PC-3 (cell line): ENCODE data around the gene GALNT18. TPM values are rescaled to one million over a fixed set of nuclear protein-coding genes. Genes with fewer than 3 reads are reported as not detected.
A peak's percentile ranks its signal among the peaks of the same experiment; 100 is the strongest.

Source experiments
- ATAC-seq: fragments of 200-7000 bp; cut with Tn5 transposase; 2 replicates; pipeline ENCODE4 v1.9.1; 2020; ENCODE audit warnings: mild to moderate bottlenecking, moderate library complexity
- BruUV-seq: library from RNA; stranded (reverse); fragments of 400-500 nt; replicated peaks from 2 replicates; lab custom pipeline; 2021; lab: Mats Ljungman, UMichigan
- CTCF ChIA-PET: fragments of 300-600 bp; sonication (Branson Sonifier 250); formaldehyde crosslinking; loops from one replicate; lab custom pipeline; 2022; ENCODE audit warnings: antibody characterized with exemption; lab: Charles Lee
- POLR2A ChIA-PET: fragments of 300-600 bp; sonication (Branson Sonifier 250); formaldehyde crosslinking; loops from one replicate; lab custom pipeline; 2022; ENCODE audit warnings: antibody characterized with exemption; ENCODE audit not compliant: unreplicated experiment; lab: Charles Lee
- DNase-seq: peaks from one replicate; pipeline ENCODE4 v3.0.0-alpha.2; 2015
- H2AFZ ChIP-seq: fragments of 300-600 bp; sonication (generic); 2 replicates; pipeline ENCODE4 v1.6.0; 2016; ENCODE audit warnings: antibody characterized with exemption, low read length
- H3F3A ChIP-seq: fragments of 300-600 bp; sonication (generic); one replicate; pipeline ENCODE4 v1.6.0; 2017; ENCODE audit warnings: antibody characterized with exemption, low read length, control low read depth, mild to moderate bottlenecking; ENCODE audit not compliant: unreplicated experiment
- H3K27ac ChIP-seq: fragments of 300-600 bp; sonication (generic); 2 replicates; pipeline ENCODE4 v1.5.1; 2016; ENCODE audit warnings: mild to moderate bottlenecking, low read length
- H3K27me3 ChIP-seq: fragments of 300-600 bp; sonication (generic); 2 replicates; pipeline ENCODE4 v1.6.1; 2016; ENCODE audit warnings: low read length, mixed read lengths
- H3K36me3 ChIP-seq: fragments of 300-600 bp; sonication (generic); 2 replicates; pipeline ENCODE4 v1.6.1; 2016; ENCODE audit warnings: low read depth, mixed run types, low read length, mixed read lengths
- H3K4me1 ChIP-seq: fragments of 300-600 bp; sonication (generic); 2 replicates; pipeline ENCODE4 v1.5.1; 2016; ENCODE audit warnings: low read length; ENCODE audit not compliant: insufficient read depth
- H3K4me2 ChIP-seq: fragments of 300-600 bp; sonication (generic); 2 replicates; pipeline ENCODE4 v1.6.0; 2016; ENCODE audit warnings: low read length
- H3K4me3 ChIP-seq: fragments of 300-600 bp; sonication (generic); 2 replicates; pipeline ENCODE4 v1.5.1; 2016; ENCODE audit warnings: mild to moderate bottlenecking, low read length, mixed read lengths
- H3K79me2 ChIP-seq: fragments of 300-600 bp; sonication (generic); 2 replicates; pipeline ENCODE4 v1.6.1; 2017; ENCODE audit warnings: low read length, mixed read lengths
- H3K9ac ChIP-seq: fragments of 300-600 bp; sonication (generic); 2 replicates; pipeline ENCODE4 v1.6.0; 2016; ENCODE audit warnings: mild to moderate bottlenecking, low read length
- H3K9me2 ChIP-seq: fragments of 300-600 bp; sonication (generic); replicated peaks from 2 replicates; pipeline ENCODE4 v1.6.1; 2016; ENCODE audit warnings: mixed run types, low read length, mixed read lengths
- H3K9me3 ChIP-seq: fragments of 300-600 bp; sonication (generic); 2 replicates; pipeline ENCODE4 v1.6.1; 2016; ENCODE audit warnings: low read length, mixed read lengths
- H4K20me1 ChIP-seq: fragments of 300-600 bp; sonication (generic); 2 replicates; pipeline ENCODE4 v1.6.1; 2016; ENCODE audit warnings: low read length, mixed read lengths
- CTCF ChIP-seq: fragments of 300-600 bp; sonication (generic); conservative IDR thresholded peaks from 2 replicates; pipeline ENCODE4 v1.5.1; 2017; ENCODE audit warnings: antibody characterized with exemption, low read depth, mild to moderate bottlenecking, low read length
- EZH2 ChIP-seq: fragments of 300-600 bp; sonication (generic); IDR thresholded peaks from one replicate; pipeline ENCODE4 v1.6.1; 2017; ENCODE audit warnings: antibody characterized with exemption, mild to moderate bottlenecking, low read length; ENCODE audit not compliant: unreplicated experiment
- EZH2phosphoT487 ChIP-seq: fragments of 300-600 bp; sonication (generic); IDR thresholded peaks from 2 replicates; pipeline ENCODE4 v1.6.1; 2018; ENCODE audit warnings: mild to moderate bottlenecking, antibody characterized with exemption, low read length, borderline replicate concordance
- intact Hi-C: fragments of 100-400 bp; cut with micrococcal nuclease; formaldehyde crosslinking; loops from 2 replicates; pipeline ENCODE4 v1.9.0; 2023
- total RNA-seq: library from RNA; depleted of rRNA; stranded (reverse); fragments of >200 nt; gene quantifications from 2 replicates; pipeline ENCODE4 v1.2.3, GENCODE V29; 2014

GALNT18 gene
- total RNA-seq, 1 experiment from 2014 or later: 34.5 TPM

- BruUV-seq: no TSS peak
Observed at GRCh38 chr11:11635443-11635842, 13.6 kb upstream of the GALNT18 start.

GRCh38 chr11:11629368-11629767, 7.6 kb upstream of the GALNT18 start:
- DNase-seq (no peak), ATAC-seq (no peak)
- Histone ChIP-seq H3K9me2 (no peaks in the 10 kb centered on the region), H3K4me1 (no peaks in the 10 kb centered on the region), H3K9ac (no peak overlapping the region), H4K20me1 (no peaks in the 10 kb centered on the region), H3K79me2 (no peaks in the 10 kb centered on the region), H3K27me3 (no peaks in the 10 kb centered on the region), H3K27ac (no peak overlapping the region), H3K4me3 (no peak overlapping the region), H3K36me3 (no peaks in the 10 kb centered on the region), H3K9me3 (no peaks in the 10 kb centered on the region), H3K4me2 (no peak overlapping the region), H3F3A (no peaks in the 10 kb centered on the region), H2AFZ (no peak overlapping the region)
- ChIA-PET CTCF (no interaction called here), POLR2A (interaction anchor here (0.6 kb wide), 1 partner anchor 19 kb away, joined by 3 read pairs; no protein-coding TSS in a partner anchor)
- intact Hi-C loops: loop anchor here (10.0 kb wide), 1 partner anchor 595 kb away; no protein-coding TSS in a partner anchor
- TF ChIP-seq EZH2phosphoT487: no peak
- no peak for TF ChIP-seq CTCF
- no peak for TF ChIP-seq EZH2
- BruUV-seq: no TSS peak

More at GRCh38 chr11:11635443-11635842, 13.6 kb upstream of the GALNT18 start:
- intact Hi-C loops: loop anchor here (1.0 kb wide), 1 partner anchor 152 kb away; no protein-coding TSS in a partner anchor
- H3F3A ChIP-seq: no peaks in the 10 kb centered on the region
- ChIA-PET POLR2A (no interaction called here), CTCF (interaction anchor here (1.8 kb wide), 1 partner anchor 152 kb away, joined by 4 read pairs; no protein-coding TSS in a partner anchor)
- TF ChIP-seq CTCF (0 out of 2 replicates have a peak, but pooled peaks have one; percentile 12), EZH2phosphoT487 (no peak)
- no peak overlapping the region for H3K4me2 ChIP-seq
- H3K27ac ChIP-seq: no peak overlapping the region
- no peak overlapping the region for H3K4me3 ChIP-seq
- H3K36me3 ChIP-seq: no peaks in the 10 kb centered on the region
- no peak overlapping the region for H2AFZ ChIP-seq
- no peaks in the 10 kb centered on the region for H3K4me1 ChIP-seq
- H3K9me2 ChIP-seq: no peaks in the 10 kb centered on the region
- ATAC-seq (0 out of 2 replicates have a peak, but pooled peaks have one; percentile 40), DNase-seq (no peak)
- H3K9me3 ChIP-seq: no peaks in the 10 kb centered on the region
- H4K20me1 ChIP-seq: no peaks in the 10 kb centered on the region
- H3K9ac ChIP-seq: no peak overlapping the region
- H3K79me2 ChIP-seq: no peaks in the 10 kb centered on the region
- no peaks in the 10 kb centered on the region for H3K27me3 ChIP-seq

GRCh38 chr11:11628651-11629050, 6.8 kb upstream of the GALNT18 start:
- Histone ChIP-seq H3K9ac (no peak overlapping the region), H3K4me3 (no peak overlapping the region), H3K9me3 (no peaks in the 10 kb centered on the region), H3K27ac (no peak overlapping the region), H3K9me2 (no peaks in the 10 kb centered on the region), H2AFZ (no peak overlapping the region), H4K20me1 (no peaks in the 10 kb centered on the region), H3K4me1 (no peaks in the 10 kb centered on the region), H3K27me3 (no peaks in the 10 kb centered on the region), H3K36me3 (no peaks in the 10 kb centered on the region), H3K79me2 (no peaks in the 10 kb centered on the region), H3F3A (no peaks in the 10 kb centered on the region), H3K4me2 (no peak overlapping the region)
- ChIA-PET CTCF (no interaction called here), POLR2A (no interaction called here)
- DNase-seq (no peak), ATAC-seq (no peak)
- BruUV-seq: no TSS peak
- intact Hi-C loops: loop anchor here (10.0 kb wide), 1 partner anchor 594 kb away; no protein-coding TSS in a partner anchor
- no peak for TF ChIP-seq CTCF
- no peak for TF ChIP-seq EZH2phosphoT487
- TF ChIP-seq EZH2: no peak
